ENCODE measurements around the gene DEPDC7.

Gene DEPDC7

GRCh38 chr11:33065445-33066178, 49.9 kb downstream of the DEPDC7 start:
- Histone ChIP-seq H3K9me3 (ENCODE audit: control insufficient read depth in 5 of 5, low read length in 5 of 5) (no peaks in the 10 kb centered on the region), H3K27me3 (ENCODE audit: control insufficient read depth in 5 of 5, insufficient read depth in 4 of 5, low read length in 5 of 5) (no peaks in the 10 kb centered on the region), H3K4me3 (ENCODE audit: low read depth in 1 of 5, low read length in 5 of 5) (no peak overlapping the region), H3K9ac (ENCODE audit: low read length in 5 of 5) (no peak overlapping the region), H3K27ac (ENCODE audit: low read depth, low read length) (no peak overlapping the region), H3K36me3 (ENCODE audit: control insufficient read depth in 5 of 5, insufficient read depth in 5 of 5, low read length in 5 of 5) (peaks cover 4 to 66% (median 46%) of the 10 kb centered on the region in 5 donors), H3K4me1 (ENCODE audit: control insufficient read depth in 5 of 5, insufficient read depth in 5 of 5, low read length in 5 of 5) (peaks cover 0 to 15% (median 10%) of the 10 kb centered on the region in 5 donors)

GRCh38 chr11:33067294-33067693, 51.6 kb downstream of the DEPDC7 start:
- H3K9me3 ChIP-seq (ENCODE audit: control insufficient read depth in 5 of 5, low read length in 5 of 5) = no peaks in the 10 kb centered on the region
- no peak overlapping the region for H3K9ac ChIP-seq (ENCODE audit: low read length in 5 of 5)
- no peak overlapping the region for H3K4me3 ChIP-seq (ENCODE audit: low read depth in 1 of 5, low read length in 5 of 5)
- no peaks in the 10 kb centered on the region for H3K27me3 ChIP-seq (ENCODE audit: control insufficient read depth in 5 of 5, insufficient read depth in 4 of 5, low read length in 5 of 5)
- H3K4me1 ChIP-seq (ENCODE audit: control insufficient read depth in 5 of 5, insufficient read depth in 5 of 5, low read length in 5 of 5) = peaks cover 0 to 15% (median 10%) of the 10 kb centered on the region in 5 donors
- H3K36me3 ChIP-seq (ENCODE audit: control insufficient read depth in 5 of 5, insufficient read depth in 5 of 5, low read length in 5 of 5) = peaks cover 9 to 69% (median 50%) of the 10 kb centered on the region in 5 donors
- H3K27ac ChIP-seq (ENCODE audit: low read depth, low read length) = no peak overlapping the region

GRCh38 chr11:33068611-33069340, 53.1 kb downstream of the DEPDC7 start:
- Histone ChIP-seq H3K9ac (ENCODE audit: low read length in 5 of 5) (no peak overlapping the region), H3K9me3 (ENCODE audit: control insufficient read depth in 5 of 5, low read length in 5 of 5) (no peaks in the 10 kb centered on the region), H3K27ac (ENCODE audit: low read depth, low read length) (no peak overlapping the region), H3K36me3 (ENCODE audit: control insufficient read depth in 5 of 5, insufficient read depth in 5 of 5, low read length in 5 of 5) (peaks cover 17 to 74% (median 62%) of the 10 kb centered on the region in 5 donors), H3K27me3 (ENCODE audit: control insufficient read depth in 5 of 5, insufficient read depth in 4 of 5, low read length in 5 of 5) (no peaks in the 10 kb centered on the region), H3K4me3 (ENCODE audit: low read depth in 1 of 5, low read length in 5 of 5) (no peak overlapping the region), H3K4me1 (ENCODE audit: control insufficient read depth in 5 of 5, insufficient read depth in 5 of 5, low read length in 5 of 5) (peaks cover 0 to 15% (median 10%) of the 10 kb centered on the region in 5 donors)

- H3K9me3 ChIP-seq (ENCODE audit: control insufficient read depth in 5 of 5, low read length in 5 of 5) = no peaks in the 10 kb centered on the region
- no peaks in the 10 kb centered on the region for H3K27me3 ChIP-seq (ENCODE audit: control insufficient read depth in 5 of 5, insufficient read depth in 4 of 5, low read length in 5 of 5)
- no peak overlapping the region for H3K27ac ChIP-seq (ENCODE audit: low read depth, low read length)
- H3K36me3 ChIP-seq (ENCODE audit: control insufficient read depth in 5 of 5, insufficient read depth in 5 of 5, low read length in 5 of 5) = peaks cover 21 to 85% (median 72%) of the 10 kb centered on the region in 5 donors
- H3K4me1 ChIP-seq (ENCODE audit: control insufficient read depth in 5 of 5, insufficient read depth in 5 of 5, low read length in 5 of 5) = no peaks in the 10 kb centered on the region
- no peak overlapping the region for H3K4me3 ChIP-seq (ENCODE audit: low read depth in 1 of 5, low read length in 5 of 5)
- H3K9ac ChIP-seq (ENCODE audit: low read length in 5 of 5) = no peak overlapping the region
These were observed 56.8 kb downstream of the DEPDC7 start for GRCh38 chr11:33072465-33072864.

Data from subcutaneous abdominal adipose tissue (tissue), 5 donors.